ENCODE results near the gene OLIG1. TPM values are rescaled to one million over a fixed set of nuclear protein-coding genes. Genes with fewer than 3 reads are reported as not detected.

The OLIG1 gene
- polyA plus RNA-seq, 4 donors: not detected

DNA sequence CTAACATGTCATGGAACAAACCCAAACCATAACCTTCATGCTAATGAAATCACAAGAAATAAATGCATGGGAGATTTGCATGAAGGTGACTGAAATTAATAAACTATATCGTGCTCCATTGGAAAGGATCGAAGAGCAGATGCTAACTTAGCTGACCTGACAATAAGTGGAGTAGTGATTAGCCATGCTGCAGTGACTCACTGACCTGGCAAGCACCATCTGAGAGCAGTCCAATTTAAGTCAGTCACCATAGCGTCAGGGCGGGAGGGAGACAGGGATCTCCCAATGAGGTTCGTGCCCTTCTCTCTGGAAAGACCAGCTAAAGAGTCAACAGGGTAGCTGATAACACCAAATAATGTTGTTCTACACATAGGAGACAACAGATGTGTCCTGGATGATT is 22.7 kb upstream of the OLIG1 start:
- DNase-seq (no peak), FAIRE-seq (no peak)
- Histone ChIP-seq H3K27me3 (ENCODE audit: control insufficient read depth in 3 of 3, insufficient read depth in 3 of 3, low read length in 3 of 3) (peaks cover 0 to 25% (median 3%) of the 10 kb centered on the region in 3 donors), H3K4me1 (ENCODE audit: control insufficient read depth in 3 of 3, insufficient read depth in 2 of 3, low read depth in 1 of 3, low read length in 2 of 3) (no peaks in the 10 kb centered on the region), H3K36me3 (ENCODE audit: control insufficient read depth in 3 of 3, insufficient read depth in 2 of 3, low read depth in 1 of 3, low read length in 3 of 3) (no peaks in the 10 kb centered on the region), H3K9me3 (ENCODE audit: control insufficient read depth in 2 of 2, insufficient read depth in 1 of 2, low read depth in 1 of 2, low read length in 1 of 2) (no peaks in the 10 kb centered on the region), H3K27ac (ENCODE audit: low read depth in 1 of 3, low read length in 2 of 3) (no peak overlapping the region), H3K4me3 (ENCODE audit: low read depth in 1 of 3, low read length in 3 of 3) (no peak overlapping the region)
- WGBS, 3 donors: 61 to 68% (median 65%) methylated on average over 5 of the region's 5 CpGs

DNA sequence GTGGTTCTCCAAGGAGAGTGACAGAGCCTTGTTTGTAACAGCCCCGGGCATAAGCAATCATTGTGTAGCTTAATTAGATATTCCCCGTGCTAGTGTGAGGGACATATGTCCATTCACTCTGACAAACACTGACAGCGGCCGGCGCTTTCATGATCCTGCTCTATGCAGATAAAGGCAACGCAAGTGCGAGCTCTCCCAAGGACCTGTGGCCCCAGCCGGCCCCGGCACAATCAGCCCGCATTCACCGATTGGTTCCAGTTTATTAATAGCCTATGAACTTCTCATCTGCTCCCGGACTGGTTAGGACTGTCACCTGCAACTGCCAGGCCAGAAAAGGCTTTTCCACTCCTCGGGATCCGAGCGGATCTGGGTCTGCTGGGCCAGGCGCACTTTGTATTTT is 18.0 kb upstream of the OLIG1 start:
- WGBS, 3 donors: 83 to 87% (median 86%) methylated on average over 16 of the region's 16 CpGs
- Histone ChIP-seq H3K27me3 (ENCODE audit: control insufficient read depth in 3 of 3, insufficient read depth in 3 of 3, low read length in 3 of 3) (peaks cover 0 to 12% (median 3%) of the 10 kb centered on the region in 3 donors), H3K36me3 (ENCODE audit: control insufficient read depth in 3 of 3, insufficient read depth in 2 of 3, low read depth in 1 of 3, low read length in 3 of 3) (no peaks in the 10 kb centered on the region), H3K4me1 (ENCODE audit: control insufficient read depth in 3 of 3, insufficient read depth in 2 of 3, low read depth in 1 of 3, low read length in 2 of 3) (no peaks in the 10 kb centered on the region), H3K9me3 (ENCODE audit: control insufficient read depth in 2 of 2, insufficient read depth in 1 of 2, low read depth in 1 of 2, low read length in 1 of 2) (no peaks in the 10 kb centered on the region), H3K27ac (ENCODE audit: low read depth in 1 of 3, low read length in 2 of 3) (no peak overlapping the region), H3K4me3 (ENCODE audit: low read depth in 1 of 3, low read length in 3 of 3) (no peak overlapping the region)
- FAIRE-seq (no peak), DNase-seq (no peak)

DNA sequence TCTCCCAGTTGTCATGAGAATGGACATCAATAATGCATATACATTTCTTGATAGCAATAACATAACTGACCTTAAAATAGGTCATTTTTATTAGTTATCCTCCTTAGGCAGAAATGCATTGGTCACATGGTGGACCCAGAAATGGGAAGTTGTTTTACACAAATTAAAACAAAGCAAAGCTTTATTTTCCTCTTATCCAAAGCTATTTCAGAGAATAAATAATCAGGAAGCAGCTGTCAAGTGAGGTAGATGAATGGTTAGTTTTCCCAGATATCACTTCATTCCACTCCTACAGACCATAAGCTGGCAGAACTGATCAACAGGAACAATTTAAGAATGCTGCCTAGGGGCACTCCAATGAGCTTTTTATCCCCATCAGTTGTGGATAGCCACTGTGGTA is 16.0 kb upstream of the OLIG1 start:
- no peak overlapping the region for H3K27ac ChIP-seq (ENCODE audit: low read depth in 1 of 3, low read length in 2 of 3)
- no peaks in the 10 kb centered on the region for H3K36me3 ChIP-seq (ENCODE audit: control insufficient read depth in 3 of 3, insufficient read depth in 2 of 3, low read depth in 1 of 3, low read length in 3 of 3)
- no peak for DNase-seq
- H3K9me3 ChIP-seq (ENCODE audit: control insufficient read depth in 2 of 2, insufficient read depth in 1 of 2, low read depth in 1 of 2, low read length in 1 of 2): no peaks in the 10 kb centered on the region
- no peak overlapping the region for H3K4me3 ChIP-seq (ENCODE audit: low read depth in 1 of 3, low read length in 3 of 3)
- no peak for FAIRE-seq
- peaks cover 0 to 11% (median 2%) of the 10 kb centered on the region in 3 donors for H3K27me3 ChIP-seq (ENCODE audit: control insufficient read depth in 3 of 3, insufficient read depth in 3 of 3, low read length in 3 of 3)
- H3K4me1 ChIP-seq (ENCODE audit: control insufficient read depth in 3 of 3, insufficient read depth in 2 of 3, low read depth in 1 of 3, low read length in 2 of 3): no peaks in the 10 kb centered on the region

DNA sequence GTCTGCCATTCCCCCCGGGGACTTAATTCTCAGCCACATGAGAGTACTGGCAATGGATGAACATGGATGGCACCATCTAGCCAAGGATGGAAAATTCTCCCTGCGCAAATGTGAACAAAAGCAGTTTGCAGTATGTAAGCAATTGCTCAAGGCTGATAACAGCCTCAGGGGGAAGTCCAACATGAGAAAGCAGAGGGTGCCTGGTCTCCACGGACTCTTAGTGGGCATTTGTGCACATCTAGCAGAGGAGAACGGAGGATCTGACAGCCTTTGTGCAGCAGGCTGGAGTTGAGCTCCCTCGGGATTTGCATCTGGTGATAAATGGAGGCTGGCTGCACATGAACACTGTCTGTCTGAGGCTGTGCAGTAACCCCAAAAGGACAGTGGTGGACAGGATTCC is 13.9 kb upstream of the OLIG1 start:
- Histone ChIP-seq H3K36me3 (ENCODE audit: control insufficient read depth in 3 of 3, insufficient read depth in 2 of 3, low read depth in 1 of 3, low read length in 3 of 3) (no peaks in the 10 kb centered on the region), H3K4me1 (ENCODE audit: control insufficient read depth in 3 of 3, insufficient read depth in 2 of 3, low read depth in 1 of 3, low read length in 2 of 3) (no peaks in the 10 kb centered on the region), H3K27me3 (ENCODE audit: control insufficient read depth in 3 of 3, insufficient read depth in 3 of 3, low read length in 3 of 3) (peaks cover 0 to 15% (median 6%) of the 10 kb centered on the region in 3 donors), H3K27ac (ENCODE audit: low read depth in 1 of 3, low read length in 2 of 3) (no peak overlapping the region), H3K9me3 (ENCODE audit: control insufficient read depth in 2 of 2, insufficient read depth in 1 of 2, low read depth in 1 of 2, low read length in 1 of 2) (no peaks in the 10 kb centered on the region), H3K4me3 (ENCODE audit: low read depth in 1 of 3, low read length in 3 of 3) (no peak overlapping the region)
- FAIRE-seq (no peak), DNase-seq (no peak)
- 63 to 79% (median 70%) methylated on average over 5 of the region's 5 CpGs for WGBS, 3 donors

DNA sequence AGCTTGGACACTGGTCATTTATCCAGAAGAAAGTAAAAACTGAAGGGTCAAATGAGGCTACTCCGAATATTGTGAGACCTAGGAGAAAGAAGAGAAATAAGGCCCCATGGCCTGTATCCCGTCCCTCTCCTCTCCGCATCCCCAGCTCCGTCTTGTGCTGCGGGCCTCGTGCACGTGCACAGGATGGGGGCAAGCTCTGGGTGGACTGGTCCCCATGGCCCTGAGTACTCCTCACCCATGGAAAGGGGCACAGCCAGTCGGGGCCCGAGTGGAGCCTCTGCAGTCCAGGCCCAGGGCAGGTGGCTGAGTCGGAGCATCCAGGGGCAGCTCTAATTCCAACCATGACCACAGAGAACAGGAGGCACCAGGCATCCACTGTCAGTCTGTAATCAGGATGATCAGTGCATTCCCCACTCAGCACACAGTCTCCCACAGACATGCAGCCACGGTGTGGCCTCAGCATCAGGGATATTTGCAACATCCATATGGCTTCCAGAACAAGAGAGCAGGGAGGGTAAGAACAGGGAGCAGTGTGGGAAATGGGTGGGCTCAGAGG is 12.5 kb upstream of the OLIG1 start:
- peaks cover 0 to 12% (median 6%) of the 10 kb centered on the region in 3 donors for H3K27me3 ChIP-seq (ENCODE audit: control insufficient read depth in 3 of 3, insufficient read depth in 3 of 3, low read length in 3 of 3)
- H3K4me1 ChIP-seq (ENCODE audit: control insufficient read depth in 3 of 3, insufficient read depth in 2 of 3, low read depth in 1 of 3, low read length in 2 of 3): no peaks in the 10 kb centered on the region
- 79 to 90% (median 87%) methylated on average over 11 of the region's 11 CpGs for WGBS, 3 donors
- no peaks in the 10 kb centered on the region for H3K9me3 ChIP-seq (ENCODE audit: control insufficient read depth in 2 of 2, insufficient read depth in 1 of 2, low read depth in 1 of 2, low read length in 1 of 2)
- FAIRE-seq (no peak), DNase-seq (no peak)
- H3K4me3 ChIP-seq (ENCODE audit: low read depth in 1 of 3, low read length in 3 of 3): no peak overlapping the region
- H3K27ac ChIP-seq (ENCODE audit: low read depth in 1 of 3, low read length in 2 of 3): no peak overlapping the region
- no peaks in the 10 kb centered on the region for H3K36me3 ChIP-seq (ENCODE audit: control insufficient read depth in 3 of 3, insufficient read depth in 2 of 3, low read depth in 1 of 3, low read length in 3 of 3)

DNA sequence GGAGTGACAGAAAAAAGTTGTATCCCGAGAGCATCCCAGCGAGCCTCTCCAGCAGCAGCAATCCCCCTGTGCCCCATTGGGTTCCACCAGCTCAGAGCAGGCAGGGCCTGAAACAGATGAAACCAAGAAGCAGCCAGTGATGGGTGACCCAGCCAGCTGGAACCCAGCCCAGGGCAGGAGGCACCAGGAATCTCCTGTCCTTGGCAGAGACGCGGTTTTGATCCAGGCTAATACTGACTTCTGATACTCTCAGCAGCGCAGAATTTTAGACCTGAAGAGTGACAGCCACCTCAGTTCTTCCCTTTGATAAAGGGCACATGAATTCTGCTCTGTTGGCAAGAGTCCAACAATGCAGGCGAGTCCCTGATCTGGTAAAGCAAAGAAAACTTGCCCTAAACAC is 11.4 kb upstream of the OLIG1 start:
- Histone ChIP-seq H3K9me3 (ENCODE audit: control insufficient read depth in 2 of 2, insufficient read depth in 1 of 2, low read depth in 1 of 2, low read length in 1 of 2) (no peaks in the 10 kb centered on the region), H3K27ac (ENCODE audit: low read depth in 1 of 3, low read length in 2 of 3) (no peak overlapping the region), H3K27me3 (ENCODE audit: control insufficient read depth in 3 of 3, insufficient read depth in 3 of 3, low read length in 3 of 3) (peaks cover 0 to 12% (median 10%) of the 10 kb centered on the region in 3 donors), H3K4me3 (ENCODE audit: low read depth in 1 of 3, low read length in 3 of 3) (no peak overlapping the region), H3K4me1 (ENCODE audit: control insufficient read depth in 3 of 3, insufficient read depth in 2 of 3, low read depth in 1 of 3, low read length in 2 of 3) (no peaks in the 10 kb centered on the region), H3K36me3 (ENCODE audit: control insufficient read depth in 3 of 3, insufficient read depth in 2 of 3, low read depth in 1 of 3, low read length in 3 of 3) (no peaks in the 10 kb centered on the region)
- DNase-seq: no peak
- FAIRE-seq: no peak
- WGBS, 3 donors: 37 to 67% (median 58%) methylated on average over 6 of the region's 6 CpGs

DNA sequence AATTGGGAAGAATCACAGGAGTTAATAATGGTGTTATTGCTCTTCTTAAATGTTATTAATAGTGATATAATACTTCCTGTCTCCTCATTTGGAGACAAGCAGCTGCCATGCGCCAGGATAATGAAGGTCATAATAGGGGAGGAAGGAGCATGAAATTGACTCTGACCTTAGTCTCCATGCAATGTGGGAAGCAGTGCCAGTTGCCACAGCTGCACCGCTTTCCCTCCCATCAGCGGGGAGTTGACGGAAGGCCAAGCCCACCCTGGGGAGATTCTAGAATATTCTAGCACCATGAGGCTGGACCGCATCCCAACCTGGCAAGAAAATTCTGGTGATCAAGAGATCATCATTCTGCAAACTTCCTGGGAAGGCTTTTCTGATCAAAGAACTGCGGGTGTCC is 11.0 kb upstream of the OLIG1 start:
- Histone ChIP-seq H3K27ac (ENCODE audit: low read depth in 1 of 3, low read length in 2 of 3) (no peak overlapping the region), H3K4me1 (ENCODE audit: control insufficient read depth in 3 of 3, insufficient read depth in 2 of 3, low read depth in 1 of 3, low read length in 2 of 3) (no peaks in the 10 kb centered on the region), H3K36me3 (ENCODE audit: control insufficient read depth in 3 of 3, insufficient read depth in 2 of 3, low read depth in 1 of 3, low read length in 3 of 3) (no peaks in the 10 kb centered on the region), H3K4me3 (ENCODE audit: low read depth in 1 of 3, low read length in 3 of 3) (no peak overlapping the region), H3K27me3 (ENCODE audit: control insufficient read depth in 3 of 3, insufficient read depth in 3 of 3, low read length in 3 of 3) (peaks cover 0 to 17% (median 13%) of the 10 kb centered on the region in 3 donors), H3K9me3 (ENCODE audit: control insufficient read depth in 2 of 2, insufficient read depth in 1 of 2, low read depth in 1 of 2, low read length in 1 of 2) (no peaks in the 10 kb centered on the region)
- DNase-seq (no peak), FAIRE-seq (no peak)
- 69 to 73% (median 69%) methylated on average over 6 of the region's 6 CpGs for WGBS, 3 donors

DNA sequence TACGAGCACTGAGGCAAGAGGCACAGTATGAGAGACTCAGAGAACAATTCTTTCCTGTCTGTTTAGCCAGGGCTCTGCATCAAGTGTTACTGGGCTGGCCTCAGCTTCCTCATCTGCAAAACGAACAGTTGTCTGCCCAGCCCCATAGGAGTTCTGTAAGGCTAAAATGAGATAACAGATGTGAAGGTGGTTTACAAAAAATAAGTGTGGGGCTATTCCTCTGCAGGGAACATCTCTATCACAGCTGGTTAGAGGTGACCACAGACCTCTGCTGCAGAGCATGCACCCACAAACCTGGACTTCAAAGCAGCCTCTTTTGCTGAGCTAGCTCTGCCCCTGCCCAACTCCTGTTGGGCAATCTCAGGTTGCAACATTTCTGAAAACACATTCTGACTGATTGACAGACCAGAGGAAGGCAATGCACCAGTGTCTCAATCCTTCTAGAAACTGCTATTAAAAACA is 10.5 kb upstream of the OLIG1 start:
- H3K27me3 ChIP-seq (ENCODE audit: control insufficient read depth in 3 of 3, insufficient read depth in 3 of 3, low read length in 3 of 3): peaks cover 0 to 21% (median 14%) of the 10 kb centered on the region in 3 donors
- H3K4me3 ChIP-seq (ENCODE audit: low read depth in 1 of 3, low read length in 3 of 3): no peak overlapping the region
- FAIRE-seq: no peak
- no peaks in the 10 kb centered on the region for H3K36me3 ChIP-seq (ENCODE audit: control insufficient read depth in 3 of 3, insufficient read depth in 2 of 3, low read depth in 1 of 3, low read length in 3 of 3)
- DNase-seq: no peak
- H3K9me3 ChIP-seq (ENCODE audit: control insufficient read depth in 2 of 2, insufficient read depth in 1 of 2, low read depth in 1 of 2, low read length in 1 of 2): no peaks in the 10 kb centered on the region
- H3K27ac ChIP-seq (ENCODE audit: low read depth in 1 of 3, low read length in 2 of 3): no peak overlapping the region
- H3K4me1 ChIP-seq (ENCODE audit: control insufficient read depth in 3 of 3, insufficient read depth in 2 of 3, low read depth in 1 of 3, low read length in 2 of 3): no peaks in the 10 kb centered on the region
- 30 to 42% (median 37%) methylated on average over 2 of the region's 2 CpGs for WGBS, 3 donors

DNA sequence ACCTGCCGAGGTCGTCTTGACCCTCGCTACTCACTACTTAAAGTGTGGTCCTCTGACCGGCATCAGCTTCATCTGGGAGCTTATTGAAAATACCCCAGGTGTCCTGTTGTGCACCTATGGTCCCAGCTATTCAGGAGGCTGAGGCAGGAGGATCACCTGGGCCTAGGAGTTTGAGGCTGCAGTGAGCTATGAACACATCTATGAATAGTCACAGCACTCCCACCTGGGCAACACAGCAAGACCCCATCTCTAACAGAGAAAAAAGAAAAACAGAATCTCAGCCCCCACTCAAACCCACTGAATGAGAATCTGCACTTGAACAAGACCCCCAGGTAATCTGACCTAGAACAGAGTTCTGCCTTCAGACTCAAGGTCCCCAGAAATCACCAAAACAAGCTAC is 8.7 kb upstream of the OLIG1 start:
- 91 to 92% (median 92%) methylated on average over 4 of the region's 4 CpGs for WGBS, 3 donors
- no peak overlapping the region for H3K4me3 ChIP-seq (ENCODE audit: low read depth in 1 of 3, low read length in 3 of 3)
- H3K27me3 ChIP-seq (ENCODE audit: control insufficient read depth in 3 of 3, insufficient read depth in 3 of 3, low read length in 3 of 3): peaks cover 0 to 30% (median 18%) of the 10 kb centered on the region in 3 donors
- no peaks in the 10 kb centered on the region for H3K4me1 ChIP-seq (ENCODE audit: control insufficient read depth in 3 of 3, insufficient read depth in 2 of 3, low read depth in 1 of 3, low read length in 2 of 3)
- no peaks in the 10 kb centered on the region for H3K36me3 ChIP-seq (ENCODE audit: control insufficient read depth in 3 of 3, insufficient read depth in 2 of 3, low read depth in 1 of 3, low read length in 3 of 3)
- FAIRE-seq (no peak), DNase-seq (no peak)
- H3K9me3 ChIP-seq (ENCODE audit: control insufficient read depth in 2 of 2, insufficient read depth in 1 of 2, low read depth in 1 of 2, low read length in 1 of 2): no peaks in the 10 kb centered on the region
- no peak overlapping the region for H3K27ac ChIP-seq (ENCODE audit: low read depth in 1 of 3, low read length in 2 of 3)
